Panc1 (cell line): ENCODE data around the gene PSMD3. TPM values are rescaled to one million over a fixed set of nuclear protein-coding genes. Genes with fewer than 3 reads are reported as not detected.
A peak's percentile ranks its signal among the peaks of the same experiment; 100 is the strongest.

Experiments
- ATAC-seq: fragments of 200-7000 bp; cut with Tn5 transposase; 2 replicates; pipeline ENCODE4 v1.9.1; 2020; ENCODE audit warnings: mild to moderate bottlenecking, moderate library complexity
- BruUV-seq: library from RNA; stranded (reverse); fragments of 400-500 nt; replicated peaks from 2 replicates; lab custom pipeline; 2021; lab: Mats Ljungman, UMichigan
- CTCF ChIA-PET: fragments of 300-600 bp; sonication (Branson Sonifier 250); formaldehyde crosslinking; loops from one replicate; lab custom pipeline; 2022; ENCODE audit warnings: antibody characterized with exemption; lab: Charles Lee
- POLR2A ChIA-PET: fragments of 300-600 bp; sonication (Branson Sonifier 250); formaldehyde crosslinking; loops from one replicate; lab custom pipeline; 2022; ENCODE audit warnings: antibody characterized with exemption; lab: Charles Lee
- DNase-seq: peaks from one replicate; pipeline ENCODE4 v3.0.0-alpha.2; 2010; ENCODE audit warnings: low read depth, low spot score
- H3K27ac ChIP-seq: 2 replicates; pipeline ENCODE4 v1.5.1; 2011; ENCODE audit warnings: mild to moderate bottlenecking, low read length, inconsistent platforms
- H3K27me3 ChIP-seq: fragments of 200-500 bp; sonication (Bioruptor generic); 2 replicates; pipeline ENCODE4 v1.6.0; 2014; ENCODE audit warnings: low read length, inconsistent platforms; ENCODE audit not compliant: control insufficient read depth, insufficient read depth
- H3K36me3 ChIP-seq: fragments of 200-500 bp; sonication (Bioruptor generic); 2 replicates; pipeline ENCODE4 v1.5.1; 2014; ENCODE audit warnings: inconsistent platforms, mild to moderate bottlenecking, low read length, moderate library complexity; ENCODE audit not compliant: control insufficient read depth, insufficient read depth
- H3K4me1 ChIP-seq: 2 replicates; pipeline ENCODE4 v1.5.1; 2011; ENCODE audit warnings: inconsistent platforms, mild to moderate bottlenecking, low read length, moderate library complexity; ENCODE audit not compliant: control insufficient read depth, insufficient read depth
- H3K4me3 ChIP-seq, 2 experiments: 2 replicates each; pipeline ENCODE4 v1.5.1; 2011 to 2012; ENCODE audit warnings: low read depth in 2 of 2, low read length in 2 of 2, mild to moderate bottlenecking in 2 of 2, inconsistent platforms in 1 of 2, moderate library complexity in 1 of 2
- H3K9me3 ChIP-seq: fragments of 200-500 bp; sonication (Bioruptor generic); 2 replicates; pipeline ENCODE4 v1.5.1; 2014; ENCODE audit warnings: low read depth, mild to moderate bottlenecking, inconsistent platforms, low read length, moderate library complexity; ENCODE audit not compliant: control insufficient read depth, insufficient read depth
- CTCF ChIP-seq: fragments of 450-650 bp; IDR thresholded peaks from 2 replicates; pipeline ENCODE4 v1.5.1; 2017; ENCODE audit warnings: mild to moderate bottlenecking
- POLR2AphosphoS5 ChIP-seq: IDR thresholded peaks from 2 replicates; pipeline ENCODE4 v1.6.1; 2012; ENCODE audit warnings: mild to moderate bottlenecking, low read depth, low read length, moderate library complexity
- REST ChIP-seq, 2 experiments: IDR thresholded peaks; 2 replicates each; pipeline ENCODE4 v1.6.1; 2011 to 2012; ENCODE audit warnings: low read depth in 2 of 2, control low read depth in 1 of 2, low read length in 1 of 2, mild to moderate bottlenecking in 1 of 2, moderate library complexity in 1 of 2; ENCODE audit not compliant: insufficient read depth in 1 of 2
- SIN3A ChIP-seq: IDR thresholded peaks from 2 replicates; pipeline ENCODE4 v1.6.1; 2012; ENCODE audit warnings: low read depth, mild to moderate bottlenecking, low read length, moderate library complexity, borderline replicate concordance; ENCODE audit not compliant: insufficient read depth
- TCF7L2 ChIP-seq: IDR thresholded peaks from 2 replicates; pipeline ENCODE4 v1.6.1; 2011; ENCODE audit warnings: mild to moderate bottlenecking, low read depth, low read length, inconsistent platforms
- in situ Hi-C: cut with HindIII; loops from 2 replicates; pipeline ENCODE4 v1.10.0; 2016; ENCODE audit warnings: low sequenced_read_pairs, low pct_unique_long_range_greater_than_20kb
- intact Hi-C: fragments of 100-400 bp; cut with micrococcal nuclease; formaldehyde crosslinking; loops from one replicate; pipeline ENCODE4 v1.10.0; 2022; ENCODE audit not compliant: unreplicated experiment
- total RNA-seq: library from RNA; stranded (reverse); gene quantifications from one replicate; pipeline ENCODE4 v1.2.1, GENCODE V29; 2021; ENCODE audit not compliant: unreplicated experiment

The PSMD3 gene
- total RNA-seq, 1 experiment from 2014 or later, result 175 TPM

GRCh38 chr17:40034426-40035161 lies 54.0 kb downstream of the PSMD3 start:
- no peaks in the 10 kb centered on the region for H3K27me3 ChIP-seq
- no peak for DNase-seq
- no peak overlapping the region for H3K27ac ChIP-seq
- peaks cover 3% of the 10 kb centered on the region; the same call in 1 of the 2 replicates for H3K36me3 ChIP-seq
- in situ Hi-C loops (no loop called here), intact Hi-C loops (no loop called here)
- POLR2A ChIA-PET, result interaction anchor here (0.6 to 1.0 kb wide), 2 partner anchors 13 to 109 kb away, joined by 3 to 4 read pairs; no protein-coding TSS in a partner anchor
- peaks cover 8% of the 10 kb centered on the region; the same call in 1 of the 2 replicates for H3K4me1 ChIP-seq
- no peaks in the 10 kb centered on the region for H3K9me3 ChIP-seq
- H3K4me3 ChIP-seq, result no peak overlapping the region
- CTCF ChIA-PET, result interaction anchor here (0.6 to 2.0 kb wide), 10 partner anchors 9 to 158 kb away, joined by 3 to 7 read pairs (median 4); partner anchors contain the start of gene MED24
- no peak for ATAC-seq
- TF ChIP-seq CTCF, result no peak
- no peak for TF ChIP-seq TCF7L2
- TF ChIP-seq REST (IDR thresholded peaks at IDR 0.05; ENCODE audit: insufficient read depth in 1 of 2, low read depth in 2 of 2, low read length in 1 of 2), result no peak
- TF ChIP-seq SIN3A, result no peak
- no peak for TF ChIP-seq POLR2AphosphoS5
- BruUV-seq, result no TSS peak

GRCh38 chr17:40035162-40035559 lies 54.6 kb downstream of the PSMD3 start:
- POLR2A ChIA-PET, result no interaction called here
- TF ChIP-seq REST (IDR thresholded peaks at IDR 0.05; ENCODE audit: insufficient read depth in 1 of 2, low read depth in 2 of 2, low read length in 1 of 2) (no peak), CTCF (peak; percentile 79)
- Histone ChIP-seq H3K9me3 (no peaks in the 10 kb centered on the region), H3K36me3 (peaks cover 3% of the 10 kb centered on the region; the same call in 1 of the 2 replicates), H3K27ac (no peak overlapping the region), H3K4me1 (peaks cover 8% of the 10 kb centered on the region; the same call in 1 of the 2 replicates), H3K4me3 (no peak overlapping the region), H3K27me3 (no peaks in the 10 kb centered on the region)
- no TSS peak for BruUV-seq
- in situ Hi-C loops (no loop called here), intact Hi-C loops (no loop called here)
- DNase-seq, result no peak
- CTCF ChIA-PET, result interaction anchor here (0.6 to 2.0 kb wide), 9 partner anchors 9 to 132 kb away, joined by 3 to 7 read pairs (median 5); partner anchors contain the start of gene MED24
- ATAC-seq, result peak; percentile 61
